IMR-90 (cell line): ENCODE results near the gene OR4S1. TPM values are rescaled to one million over a fixed set of nuclear protein-coding genes. Genes with fewer than 3 reads are reported as not detected.

Source experiments
- ATAC-seq: fragments of 200-7000 bp; cut with Tn5 transposase; 2 replicates; pipeline ENCODE4 v1.9.1; 2020; ENCODE audit warnings: low read depth, mild to moderate bottlenecking, moderate library complexity
- BruUV-seq: library from RNA; stranded (reverse); fragments of 400-500 nt; replicated peaks from 2 replicates; lab custom pipeline; 2021; lab: Mats Ljungman, UMichigan
- CTCF ChIA-PET: fragments of 300-600 bp; formaldehyde crosslinking; extraction: SDS; loops from one replicate; lab custom pipeline; 2021; ENCODE audit warnings: antibody characterized with exemption; lab: Yijun Ruan, JAX
- POLR2A ChIA-PET: fragments of 300-600 bp; sonication (Branson Sonifier 250); formaldehyde crosslinking; loops from one replicate; lab custom pipeline; 2022; ENCODE audit warnings: antibody characterized with exemption; ENCODE audit not compliant: unreplicated experiment; lab: Charles Lee
- DNase-seq: peaks from one replicate; pipeline ENCODE4 v3.0.0; 2013
- H2AFZ ChIP-seq: replicated peaks from 2 replicates; pipeline ENCODE3; 2013; ENCODE audit warnings: low read length, mild to moderate bottlenecking; ENCODE audit not compliant: poor library complexity
- H2AK5ac ChIP-seq: 2 replicates; pipeline ENCODE4 v1.6.1; 2013; ENCODE audit warnings: low read depth, low read length, inconsistent platforms
- H2AK9ac ChIP-seq: replicated peaks from 2 replicates; pipeline ENCODE3; 2013; ENCODE audit warnings: mild to moderate bottlenecking, low read depth, low read length, moderate library complexity; ENCODE audit not compliant: poor library complexity
- H2BK120ac ChIP-seq: 2 replicates; pipeline ENCODE4 v1.6.1; 2013; ENCODE audit warnings: low read depth, low read length, inconsistent platforms
- H2BK15ac ChIP-seq: 3 replicates; pipeline ENCODE4 v1.6.1; 2013; ENCODE audit warnings: low read depth, low read length, inconsistent platforms
- H2BK20ac ChIP-seq: 2 replicates; pipeline ENCODE4 v1.6.1; 2013; ENCODE audit warnings: low read depth, mild to moderate bottlenecking, inconsistent platforms, low read length, moderate library complexity
- H2BK5ac ChIP-seq: 2 replicates; pipeline ENCODE4 v1.6.1; 2013; ENCODE audit warnings: mild to moderate bottlenecking, low read depth, low read length, inconsistent platforms; ENCODE audit not compliant: poor library complexity, severe bottlenecking
- H3K14ac ChIP-seq: replicated peaks from 2 replicates; pipeline ENCODE4 v1.6.1; 2013; ENCODE audit warnings: low read depth, low read length, inconsistent platforms
- H3K18ac ChIP-seq: 2 replicates; pipeline ENCODE4 v1.6.1; 2013; ENCODE audit warnings: low read depth, low read length, control low read depth
- H3K23ac ChIP-seq: 2 replicates; pipeline ENCODE4 v1.6.1; 2013; ENCODE audit warnings: low read depth, low read length, inconsistent platforms
- H3K27ac ChIP-seq: 2 replicates; pipeline ENCODE4 v1.5.1; 2013; ENCODE audit warnings: mild to moderate bottlenecking, control low read depth, low read length; ENCODE audit not compliant: insufficient read depth
- H3K27me3 ChIP-seq: 2 replicates; pipeline ENCODE4 v1.6.1; 2013; ENCODE audit warnings: low read length; ENCODE audit not compliant: control insufficient read depth, insufficient read depth
- H3K36me3 ChIP-seq: 2 replicates; pipeline ENCODE4 v1.6.1; 2013; ENCODE audit warnings: low read length, mixed read lengths; ENCODE audit not compliant: control insufficient read depth, insufficient read depth
- H3K4ac ChIP-seq: 2 replicates; pipeline ENCODE4 v1.6.1; 2013; ENCODE audit warnings: low read depth, low read length, inconsistent platforms
- H3K4me1 ChIP-seq: 2 replicates; pipeline ENCODE4 v1.6.1; 2013; ENCODE audit warnings: low read length, mixed read lengths; ENCODE audit not compliant: control insufficient read depth, insufficient read depth
- H3K4me2 ChIP-seq: 2 replicates; pipeline ENCODE4 v1.6.1; 2013; ENCODE audit warnings: low read depth, mild to moderate bottlenecking, control low read depth, low read length, moderate library complexity
- H3K4me3 ChIP-seq: 2 replicates; pipeline ENCODE4 v1.5.1; 2013; ENCODE audit warnings: low read depth, mild to moderate bottlenecking, control low read depth, low read length, moderate library complexity; ENCODE audit not compliant: insufficient read depth
- H3K56ac ChIP-seq: 2 replicates; pipeline ENCODE4 v1.6.1; 2013; ENCODE audit warnings: low read length, inconsistent platforms; ENCODE audit not compliant: insufficient read depth; ENCODE audit errors: extremely low read depth
- H3K79me1 ChIP-seq, 2 experiments: 2 replicates each; pipeline ENCODE4 v1.6.1; 2013; ENCODE audit warnings: low read length in 2 of 2, inconsistent platforms in 1 of 2, low read depth in 1 of 2
- H3K9ac ChIP-seq: 2 replicates; pipeline ENCODE4 v1.6.1; 2013; ENCODE audit warnings: low read depth, low read length, control low read depth
- H3K9me1 ChIP-seq: 2 replicates; pipeline ENCODE4 v1.6.1; 2013; ENCODE audit warnings: low read length, inconsistent platforms; ENCODE audit not compliant: insufficient read depth
- H3K9me3 ChIP-seq: 2 replicates; pipeline ENCODE4 v1.6.1; 2013; ENCODE audit warnings: low read length; ENCODE audit not compliant: control insufficient read depth, insufficient read depth
- H4K20me1 ChIP-seq: 2 replicates; pipeline ENCODE4 v1.6.1; 2013; ENCODE audit warnings: low read length, inconsistent platforms; ENCODE audit not compliant: insufficient read depth
- H4K5ac ChIP-seq: 2 replicates; pipeline ENCODE4 v1.6.1; 2013; ENCODE audit warnings: mild to moderate bottlenecking, low read depth, low read length, control low read depth
- H4K8ac ChIP-seq, 2 experiments: 2 replicates each; pipeline ENCODE4 v1.6.1; 2013; ENCODE audit warnings: low read depth in 2 of 2, low read length in 2 of 2, control low read depth in 1 of 2, inconsistent platforms in 1 of 2
- H4K91ac ChIP-seq: 2 replicates; pipeline ENCODE4 v1.6.1; 2013; ENCODE audit warnings: low read depth, low read length, inconsistent platforms; ENCODE audit not compliant: insufficient read depth
- CEBPB ChIP-seq: IDR thresholded peaks from 2 replicates; pipeline ENCODE4 v1.6.1; 2012; ENCODE audit warnings: low read depth, low read length, improper control_type of control experiment
- CTCF ChIP-seq: conservative IDR thresholded peaks from 2 replicates; pipeline ENCODE4 v1.5.1; 2012; ENCODE audit warnings: mild to moderate bottlenecking, low read depth, low read length, improper control_type of control experiment
- FOS ChIP-seq: fragments of 150-350 bp; IDR thresholded peaks from 2 replicates; pipeline ENCODE4 v1.6.1; 2016; ENCODE audit warnings: low read depth, low read length
- NFE2L2 ChIP-seq: fragments of 150-350 bp; IDR thresholded peaks from 2 replicates; pipeline ENCODE4 v1.6.1; 2016; ENCODE audit warnings: low read depth, mild to moderate bottlenecking, low read length
- RCOR1 ChIP-seq: IDR thresholded peaks from 2 replicates; pipeline ENCODE4 v1.6.1; 2012; ENCODE audit warnings: mild to moderate bottlenecking, low read length, improper control_type of control experiment; ENCODE audit not compliant: insufficient replicate concordance
- RFX5 ChIP-seq: IDR thresholded peaks from 2 replicates; pipeline ENCODE4 v1.8.0; 2012; ENCODE audit warnings: low read depth, mild to moderate bottlenecking, low read length, moderate library complexity
- WGBS, 2 experiments: methylation state at CpG; one replicate each; pipeline versions ENCODE4 v1.1.5 to v1.1.7; 2013; ENCODE audit warnings: missing lambda C conversion rate in 2 of 2; ENCODE audit not compliant: insufficient read length in 1 of 2; ENCODE audit errors: extremely low coverage in 2 of 2; 5-methylcytosine and 5-hydroxymethylcytosine counted together
- dilution Hi-C: fragments of 300-500 bp; cut with HindIII; formaldehyde crosslinking; loops from one replicate; pipeline ENCODE4 v1.14.3; 2018; ENCODE audit warnings: low sequenced_read_pairs; ENCODE audit not compliant: unreplicated experiment
- in situ Hi-C: fragments of 300-500 bp; cut with MboI; formaldehyde crosslinking; loops from 3 replicates; pipeline ENCODE4 v1.14.3; 2019; ENCODE audit warnings: low sequenced_read_pairs, inconsistent platforms, mixed read lengths
- intact Hi-C: fragments of 100-400 bp; cut with micrococcal nuclease; formaldehyde crosslinking; loops from 2 replicates; pipeline ENCODE4 v1.10.0; 2022
- polyA plus RNA-seq, 3 experiments: library from polyadenylated mRNA; depleted of rRNA; stranded (reverse); fragments of >200 nt; gene quantifications; 2 replicates each; pipeline ENCODE4 v1.2.3, GENCODE V29; 2012; ENCODE audit warnings: low replicate concordance in 1 of 3
- total RNA-seq: library from RNA; depleted of rRNA; stranded (reverse); fragments of >200 nt; gene quantifications from 2 replicates; pipeline ENCODE4 v1.2.3, GENCODE V29; 2012
- TF ChIP-seq, protein P1 (sequence below): fragments of 150-350 bp; IDR thresholded peaks from 2 replicates; pipeline ENCODE4 v1.6.1; 2017; ENCODE audit warnings: mild to moderate bottlenecking, antibody characterized with exemption, low read length, low read depth
- TF ChIP-seq, protein P2 (sequence below): fragments of 150-350 bp; IDR thresholded peaks from 2 replicates; pipeline ENCODE4 v1.6.1; 2016; ENCODE audit warnings: low read depth, mild to moderate bottlenecking, low read length, moderate library complexity, borderline replicate concordance

OR4S1 gene
- total and polyA plus RNA-seq, 2 of the 4 experiments (the other 2 are of a cell fraction) = not detected

GRCh38 chr11:48341466-48341865, 35.4 kb downstream of the OR4S1 start:
- no peak overlapping the region for H3K4me3 ChIP-seq
- no peak overlapping the region for H2AFZ ChIP-seq
- no peak overlapping the region for H3K56ac ChIP-seq
- no peak overlapping the region for H3K14ac ChIP-seq
- CTCF ChIA-PET = no interaction called here
- H4K5ac ChIP-seq = no peak overlapping the region
- H3K9ac ChIP-seq = no peak overlapping the region
- H2BK5ac ChIP-seq = no peak overlapping the region
- in situ Hi-C loops (no loop called here), dilution Hi-C loops (no loop called here), intact Hi-C loops (no loop called here)
- POLR2A ChIA-PET = no interaction called here
- no peak overlapping the region for H3K4ac ChIP-seq
- WGBS, 2 experiments = 56% methylated on average over 1 of the region's 2 CpGs; no CpG with 5 or more reads in 1 of the 2 experiments
- no TSS peak for BruUV-seq
- no peak for DNase-seq
- H2AK9ac ChIP-seq = no peak overlapping the region
- no peak overlapping the region for H2BK20ac ChIP-seq
- TF ChIP-seq, protein P1, sequence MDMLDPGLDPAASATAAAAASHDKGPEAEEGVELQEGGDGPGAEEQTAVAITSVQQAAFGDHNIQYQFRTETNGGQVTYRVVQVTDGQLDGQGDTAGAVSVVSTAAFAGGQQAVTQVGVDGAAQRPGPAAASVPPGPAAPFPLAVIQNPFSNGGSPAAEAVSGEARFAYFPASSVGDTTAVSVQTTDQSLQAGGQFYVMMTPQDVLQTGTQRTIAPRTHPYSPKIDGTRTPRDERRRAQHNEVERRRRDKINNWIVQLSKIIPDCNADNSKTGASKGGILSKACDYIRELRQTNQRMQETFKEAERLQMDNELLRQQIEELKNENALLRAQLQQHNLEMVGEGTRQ = no peak
- no peak for TF ChIP-seq RCOR1
- TF ChIP-seq CTCF = no peak
- TF ChIP-seq FOS = no peak
- no peak for TF ChIP-seq NFE2L2
- TF ChIP-seq RFX5 = no peak
- TF ChIP-seq, protein P2, sequence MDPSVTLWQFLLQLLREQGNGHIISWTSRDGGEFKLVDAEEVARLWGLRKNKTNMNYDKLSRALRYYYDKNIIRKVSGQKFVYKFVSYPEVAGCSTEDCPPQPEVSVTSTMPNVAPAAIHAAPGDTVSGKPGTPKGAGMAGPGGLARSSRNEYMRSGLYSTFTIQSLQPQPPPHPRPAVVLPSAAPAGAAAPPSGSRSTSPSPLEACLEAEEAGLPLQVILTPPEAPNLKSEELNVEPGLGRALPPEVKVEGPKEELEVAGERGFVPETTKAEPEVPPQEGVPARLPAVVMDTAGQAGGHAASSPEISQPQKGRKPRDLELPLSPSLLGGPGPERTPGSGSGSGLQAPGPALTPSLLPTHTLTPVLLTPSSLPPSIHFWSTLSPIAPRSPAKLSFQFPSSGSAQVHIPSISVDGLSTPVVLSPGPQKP = no peak
- TF ChIP-seq CEBPB = no peak
- no peaks in the 10 kb centered on the region for H3K79me1 ChIP-seq
- H4K20me1 ChIP-seq = no peaks in the 10 kb centered on the region
- H2BK120ac ChIP-seq = no peak overlapping the region
- no peaks in the 10 kb centered on the region; the same call in 1 of the 2 replicates for H3K9me3 ChIP-seq
- H2AK5ac ChIP-seq = no peak overlapping the region
- H3K23ac ChIP-seq = no peak overlapping the region
- no peak overlapping the region for H3K18ac ChIP-seq
- ATAC-seq = no peak
- H3K27me3 ChIP-seq = no peaks in the 10 kb centered on the region
- H3K9me1 ChIP-seq = no peaks in the 10 kb centered on the region
- H3K4me2 ChIP-seq = no peak overlapping the region
- H3K36me3 ChIP-seq = no peaks in the 10 kb centered on the region
- H2BK15ac ChIP-seq = no peak overlapping the region
- H3K4me1 ChIP-seq = no peaks in the 10 kb centered on the region
- H3K27ac ChIP-seq = no peak overlapping the region
- no peak overlapping the region for H4K91ac ChIP-seq
- no peak overlapping the region for H4K8ac ChIP-seq
